Stimulated activated CD4-positive, alpha-beta T cell treated with anti-CD3 and anti-CD28 coated beads, Interleukin-15, amount 100 ng/mL, for 48 hours (primary cell): ENCODE data around the gene NOTCH4.
"Not testable (repeated sequence)": the region's sequence is repeated elsewhere in the genome, so short reads cannot be mapped to it uniquely, and the experiment has no call there.

Source experiments
- DNase-seq, 2 donors: peaks; one replicate each; pipeline ENCODE4 v3.0.0-alpha.2; 2020; ENCODE audit warnings: low read depth in 2 of 2

NOTCH4 gene

DNA sequence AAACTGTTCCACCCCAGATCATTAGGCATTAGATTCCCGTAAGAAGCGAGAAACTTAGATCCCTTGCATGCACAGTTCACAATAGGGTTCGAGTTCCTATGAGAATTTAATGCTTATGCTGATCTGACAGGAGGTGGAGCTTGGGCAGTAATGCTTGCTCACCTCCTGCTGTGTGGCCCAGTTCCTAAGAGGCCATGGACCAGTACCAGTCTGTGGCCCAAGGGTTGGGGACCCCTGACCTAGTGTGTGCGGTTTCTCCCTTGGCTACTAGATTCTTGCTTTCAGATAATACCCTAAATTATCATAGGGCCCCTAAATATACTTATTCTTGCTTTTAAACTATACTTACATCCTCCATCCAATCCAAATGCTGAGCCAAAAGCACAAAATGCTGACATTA is 29.5 kb downstream of the NOTCH4 start:
- no peak for DNase-seq

- not testable (repeated sequence) for DNase-seq
Measured at GRCh38 chr6:32193096-32193495, 30.8 kb downstream of the NOTCH4 start.

DNA sequence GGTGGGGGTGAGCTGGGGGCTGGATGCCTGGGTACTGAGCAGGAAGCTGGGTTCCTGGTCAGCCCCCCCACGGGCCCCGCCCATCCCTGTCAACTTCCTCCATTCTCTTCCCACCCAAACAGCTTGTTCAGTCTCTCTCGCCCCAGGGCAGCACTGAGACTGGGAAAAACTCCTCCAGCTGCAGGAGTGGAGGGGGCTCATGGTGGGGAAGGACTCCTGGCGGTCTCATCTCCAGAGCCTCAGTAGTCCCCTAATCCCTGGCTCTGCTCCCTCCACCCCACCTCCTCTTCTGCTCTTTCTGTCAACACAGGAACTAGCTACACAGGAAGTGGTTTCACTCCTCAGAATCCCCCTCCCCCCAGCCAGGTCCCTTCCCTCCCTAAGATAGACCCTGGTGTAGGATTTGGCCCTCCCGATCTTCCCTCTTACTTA is 31.2 kb downstream of the NOTCH4 start, which contains the start of gene GPSM3:
TSS of gene GPSM3 (minus strand) at position 36 of the 432 bp plus-strand sequence. CDS start 130 bp downstream, outside the sequence.
- DNase-seq, result no peak

DNA sequence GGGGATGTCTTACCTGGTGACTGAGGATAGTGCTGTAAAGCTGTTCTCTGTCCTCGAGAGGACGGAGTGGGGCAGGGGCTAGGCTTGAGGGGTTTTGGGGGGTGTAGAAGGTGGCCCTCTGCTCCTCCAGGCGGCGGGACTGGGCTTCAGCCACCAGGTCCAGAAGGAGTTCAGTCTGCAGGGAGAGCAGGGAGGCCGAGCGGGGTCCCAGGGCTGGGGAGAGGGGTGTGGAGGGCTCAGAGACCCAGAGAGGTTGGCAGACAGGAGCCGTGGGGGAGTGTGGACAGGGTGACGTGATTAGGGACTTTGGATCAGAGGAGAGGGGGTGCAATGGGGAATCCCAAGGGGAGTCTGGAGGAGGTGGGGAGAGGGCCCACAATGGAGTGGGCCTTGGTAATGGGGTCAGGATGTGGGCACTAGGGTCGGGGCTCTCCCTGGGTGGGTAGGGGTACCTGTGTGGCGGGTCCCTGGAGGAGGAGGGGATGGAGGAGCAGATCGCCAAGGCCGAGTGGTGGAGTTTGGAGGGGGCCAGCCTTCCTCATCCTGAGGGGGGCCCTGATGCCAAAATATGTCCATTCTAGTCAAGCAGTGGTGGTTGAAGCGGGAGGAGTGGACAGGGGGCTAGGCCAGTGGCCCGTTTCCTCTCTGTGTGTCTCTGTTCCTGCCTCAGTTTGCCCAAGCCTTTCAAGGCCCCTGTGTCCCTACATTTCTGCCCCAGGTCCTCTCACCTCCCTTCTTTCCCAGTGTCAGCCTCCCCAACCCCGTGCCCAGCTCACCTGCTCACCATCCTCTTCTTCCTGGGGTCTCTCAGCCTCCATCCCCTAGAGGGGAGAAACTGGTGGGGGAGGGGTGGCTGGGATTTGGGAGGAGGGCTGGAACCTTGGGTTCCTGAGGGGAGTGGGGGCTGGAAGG is 31.9 kb downstream of the NOTCH4 start:
- DNase-seq, result no peak

DNA sequence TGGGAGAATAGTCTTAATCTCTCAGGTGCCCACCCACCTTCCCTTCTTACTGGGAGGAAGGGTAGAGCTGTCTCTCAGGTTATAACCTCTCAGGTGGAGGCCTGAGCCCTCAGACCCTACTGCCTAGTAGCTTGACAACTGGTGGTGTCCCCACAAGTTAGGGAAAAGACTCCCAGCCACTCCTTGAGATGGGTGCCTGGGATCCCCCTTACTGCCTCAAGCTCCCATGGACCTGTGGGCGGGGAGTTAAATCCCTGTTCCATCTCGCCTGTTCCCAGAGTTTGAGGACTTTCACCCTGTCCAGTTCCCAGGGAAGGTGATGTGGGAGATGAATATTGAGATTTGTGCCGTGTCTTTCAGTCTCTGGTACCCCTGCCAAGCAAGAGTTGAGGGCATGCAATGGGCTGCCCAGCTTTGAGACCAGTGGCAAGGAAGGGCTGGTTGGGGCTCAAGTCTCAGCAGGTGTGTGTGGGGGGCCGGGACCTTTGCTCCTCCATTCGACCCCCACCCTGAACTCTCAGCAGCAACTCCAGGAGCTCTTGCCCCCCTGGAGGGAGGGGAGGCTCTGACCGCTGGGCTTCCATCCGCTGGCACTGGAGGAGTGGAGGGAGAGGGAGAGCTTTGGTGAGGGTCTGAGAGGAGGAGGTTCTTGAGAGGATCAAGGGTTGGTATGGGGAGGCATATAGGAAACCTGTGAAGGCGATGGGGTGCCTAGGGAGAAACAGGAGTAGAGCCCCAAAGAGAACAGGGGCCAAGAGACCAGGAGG is 32.8 kb downstream of the NOTCH4 start:
- no peak for DNase-seq

DNA sequence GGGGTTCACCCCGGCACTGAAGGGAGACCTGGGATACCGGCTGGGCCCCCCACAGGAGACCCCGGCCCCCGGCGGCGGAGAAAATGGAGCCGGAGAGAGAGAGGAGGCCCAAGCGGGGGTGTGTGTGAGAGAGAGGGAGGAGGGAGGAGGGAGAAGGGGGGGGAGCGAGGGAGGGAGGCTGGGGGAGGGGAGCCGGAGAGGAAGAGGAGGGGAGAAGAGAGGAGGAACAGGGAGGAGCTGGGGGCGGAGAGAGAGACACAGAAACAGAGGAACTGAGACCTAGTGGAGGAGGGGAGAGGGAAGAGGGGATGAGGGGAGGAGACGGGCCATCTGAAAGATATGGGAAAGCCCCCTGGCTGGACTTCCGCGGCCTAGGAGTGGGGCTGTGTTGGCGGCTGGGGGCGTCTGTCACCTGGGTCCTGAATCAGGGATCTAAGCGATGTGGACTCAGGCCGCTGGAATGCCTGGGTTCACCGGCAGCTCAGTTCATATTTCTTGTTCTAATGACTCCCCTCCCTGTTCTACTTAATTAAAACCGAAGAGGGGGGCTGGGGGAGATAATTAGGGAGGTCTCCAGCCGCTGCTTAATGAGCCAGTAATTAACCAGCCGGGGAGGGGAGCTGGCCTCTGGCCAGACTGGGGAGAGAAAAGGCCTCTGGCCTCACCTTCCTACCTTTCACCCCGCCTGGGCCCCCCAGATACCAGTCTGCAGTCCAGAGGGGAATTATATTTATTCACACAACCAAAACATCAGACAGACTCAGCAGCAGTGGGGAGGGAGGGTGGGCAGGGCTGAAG is 33.6 kb downstream of the NOTCH4 start, which contains the start of gene PBX2:
TSS of gene PBX2 (minus strand) at position 149 of the 798 bp plus-strand sequence. CDS start 287 bp downstream, outside the sequence.
- DNase-seq, result peak; percentile 64 to 82

DNA sequence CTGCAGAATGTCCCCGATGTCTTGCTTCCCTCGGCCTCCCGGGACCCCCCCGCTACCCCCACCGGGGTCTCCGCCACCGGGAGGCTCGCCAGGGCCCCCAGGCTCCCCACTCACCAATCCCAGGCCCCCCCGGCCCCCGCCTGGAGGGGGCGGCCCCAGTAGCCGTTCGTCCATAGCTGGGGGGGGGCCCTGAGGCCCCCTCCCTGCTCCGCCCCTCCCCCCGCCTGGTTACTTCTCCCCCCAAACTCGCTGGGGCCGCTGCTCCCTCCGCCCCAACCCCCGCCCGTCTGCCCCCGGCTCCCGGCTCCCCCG is 34.2 kb downstream of the NOTCH4 start:
- no peak for DNase-seq

DNA sequence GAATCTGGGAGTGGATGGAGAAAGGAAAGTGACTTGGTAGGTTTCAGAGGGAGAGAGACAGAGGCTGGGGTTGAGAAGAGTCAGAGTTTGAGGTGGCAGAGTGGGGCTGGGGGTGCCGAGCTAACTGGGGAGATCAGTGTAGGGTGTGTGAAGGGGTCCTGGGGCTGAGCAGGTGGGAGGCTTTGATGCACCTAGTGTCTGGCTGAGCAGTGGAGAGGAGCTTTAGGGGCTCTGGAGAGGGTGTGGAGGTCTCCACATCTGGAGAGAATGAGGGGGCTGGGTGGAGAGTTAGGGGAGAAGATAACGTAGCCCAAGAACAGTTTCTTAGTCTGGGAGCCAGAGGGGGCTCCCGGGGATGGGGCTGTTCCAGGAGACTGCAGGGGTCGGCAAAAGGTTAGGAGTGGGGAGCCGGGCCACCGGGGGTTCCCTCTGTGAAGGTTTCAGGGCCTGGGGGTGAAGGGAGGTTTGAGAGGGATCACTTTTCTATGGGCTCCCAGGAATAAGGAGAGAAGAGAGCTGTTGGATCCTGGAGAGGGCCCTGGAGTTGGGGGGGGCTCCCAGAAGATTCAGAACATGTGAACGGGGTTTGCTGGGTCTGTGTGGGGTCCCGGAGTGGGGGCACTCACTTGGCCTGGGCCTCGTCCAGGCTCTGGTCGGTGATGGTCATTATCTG is 34.7 kb downstream of the NOTCH4 start:
- no peak for DNase-seq

- DNase-seq, result no peak
Measured at GRCh38 chr6:32188381-32189068, 35.3 kb downstream of the NOTCH4 start.

DNA sequence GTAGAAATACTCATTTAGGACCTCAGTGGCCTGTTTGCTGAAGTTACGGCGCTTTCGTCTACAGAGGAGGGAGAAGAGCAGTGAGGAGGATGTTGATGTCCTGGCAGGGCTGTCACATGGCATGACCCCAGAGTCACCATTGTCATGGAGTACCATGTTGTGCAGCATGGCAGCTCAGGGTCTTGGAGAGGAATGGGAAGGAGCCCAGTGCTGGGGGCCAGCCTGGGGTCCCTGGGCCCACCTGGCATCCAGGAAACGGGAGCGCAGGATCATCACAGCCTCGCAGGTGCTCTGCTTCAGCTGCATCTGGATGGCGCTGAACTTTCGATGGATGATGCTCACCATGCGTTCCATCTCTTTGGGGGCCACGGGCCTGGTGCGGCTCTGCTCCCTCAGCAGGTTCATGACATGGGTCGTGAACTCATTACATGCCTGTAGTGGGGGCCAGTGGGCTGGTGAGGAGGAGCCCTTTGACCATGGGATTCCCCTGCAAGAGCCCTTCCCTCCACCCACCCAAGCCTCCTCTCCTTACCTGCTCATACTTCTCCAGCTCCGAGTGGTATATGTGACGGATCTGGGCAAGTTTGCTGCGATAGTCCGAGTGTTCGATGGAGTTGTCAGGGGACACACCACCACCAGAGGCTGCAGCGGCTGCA is 36.0 kb downstream of the NOTCH4 start:
- DNase-seq, result not testable (repeated sequence)

GRCh38 chr6:32187009-32187709 is 36.7 kb downstream of the NOTCH4 start:
- no peak for DNase-seq

DNA sequence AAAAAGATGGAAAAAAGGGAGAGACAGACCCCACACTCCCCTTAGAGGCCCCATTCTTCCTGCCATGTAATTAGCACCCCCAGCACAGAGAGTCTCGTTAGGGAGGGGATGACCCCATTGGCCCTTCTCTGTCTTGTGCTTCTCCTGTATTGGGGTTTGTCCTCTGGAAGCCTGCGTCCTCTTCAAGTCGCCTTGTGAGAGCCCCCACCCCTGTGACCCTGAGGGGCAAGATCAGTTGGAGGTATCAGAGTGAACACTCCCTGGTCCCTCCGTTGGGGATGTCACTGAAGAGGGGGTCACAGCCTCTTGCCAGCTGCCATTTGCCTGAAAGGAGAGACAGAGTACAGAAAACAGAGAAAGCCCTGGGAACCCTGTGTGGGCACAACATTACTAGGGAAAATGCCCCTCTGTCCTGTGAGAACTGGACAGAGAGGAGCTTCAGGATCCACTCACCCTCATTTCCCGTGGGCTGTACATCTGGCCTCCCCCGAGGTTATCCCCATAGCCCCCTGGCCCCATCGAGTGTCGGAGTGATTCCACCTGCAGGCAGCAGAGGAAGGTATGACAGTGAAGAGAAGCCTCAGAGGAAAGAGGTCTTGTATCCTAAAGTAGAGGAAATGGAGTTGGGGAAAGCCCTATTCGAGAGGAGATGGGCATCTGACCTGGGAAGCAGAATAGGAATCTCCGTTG is 37.6 kb downstream of the NOTCH4 start:
- not testable (repeated sequence) for DNase-seq

- peak; percentile 44 for DNase-seq
Measured at GRCh38 chr6:32185681-32186131, 38.2 kb downstream of the NOTCH4 start.

GRCh38 chr6:32184084-32184640 is 39.7 kb downstream of the NOTCH4 start, which contains the start of gene AGER:
AGER (minus strand) TSS chr6:32184253; CDS start chr6:32184222, 31 bp downstream.
- DNase-seq, result no peak

- DNase-seq, result no peak
Measured at GRCh38 chr6:32183483-32184083, 40.3 kb downstream of the NOTCH4 start.

DNA sequence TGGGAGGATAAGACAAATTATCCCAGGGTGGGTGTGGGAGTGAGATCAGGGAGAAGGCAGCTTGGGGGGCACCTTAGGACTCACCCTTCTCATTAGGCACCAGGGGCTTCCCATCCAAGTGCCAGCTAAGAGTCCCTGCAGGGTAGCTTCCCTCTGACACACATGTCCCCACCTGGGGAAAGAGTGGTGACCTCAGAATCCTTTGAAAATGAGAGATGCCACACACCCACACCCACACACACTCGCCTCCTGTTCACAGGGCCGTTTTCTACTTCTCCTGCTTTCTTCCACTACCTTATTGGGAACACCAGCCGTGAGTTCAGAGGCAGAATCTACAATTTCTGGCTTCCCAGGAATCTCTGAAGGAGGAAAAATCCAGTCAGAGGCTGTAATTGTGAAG is 40.8 kb downstream of the NOTCH4 start:
- no peak for DNase-seq

- no peak for DNase-seq
Measured at GRCh38 chr6:32182555-32182981, 41.3 kb downstream of the NOTCH4 start.
